ENCODE results near the gene RRP1B. TPM values are rescaled to one million over a fixed set of nuclear protein-coding genes. Genes with fewer than 3 reads are reported as not detected.
"Not testable (repeated sequence)": the region's sequence is repeated elsewhere in the genome, so short reads cannot be mapped to it uniquely, and the experiment has no call there.

Gene RRP1B
- total RNA-seq: 10 to 100 TPM; 38.3 to 81.8 TPM

GRCh38 chr21:43659136-43660000, at the start of gene RRP1B, which contains the start of gene HSF2BP:
Gene RRP1B, plus strand, starts transcription at chr21:43659560. Its CDS starts 105 bp downstream, at chr21:43659665.
Gene HSF2BP, minus strand, starts transcription at chr21:43659488. Its CDS starts 1,392 bp downstream, at chr21:43658096.
- DNase-seq (ENCODE audit: low spot score) (peak; percentile 88), ATAC-seq (peak; percentile 95 to 97)
- peaks cover 28 to 33% of the 10 kb centered on the region in 2 donors for H3K4me1 Mint-ChIP-seq (ENCODE audit: low read depth in 2 of 2)
- H3K9me3 Mint-ChIP-seq: no peaks in the 10 kb centered on the region
- no peaks in the 10 kb centered on the region for H3K27me3 Mint-ChIP-seq
- H3K4me3 Mint-ChIP-seq: peak within 1 kb of the TSS; percentile 95
- peak within 1 kb of the TSS; percentile 86 to 92 for H3K27ac Mint-ChIP-seq
- H3K36me3 Mint-ChIP-seq: peaks cover 5% of the 10 kb centered on the region

DNA sequence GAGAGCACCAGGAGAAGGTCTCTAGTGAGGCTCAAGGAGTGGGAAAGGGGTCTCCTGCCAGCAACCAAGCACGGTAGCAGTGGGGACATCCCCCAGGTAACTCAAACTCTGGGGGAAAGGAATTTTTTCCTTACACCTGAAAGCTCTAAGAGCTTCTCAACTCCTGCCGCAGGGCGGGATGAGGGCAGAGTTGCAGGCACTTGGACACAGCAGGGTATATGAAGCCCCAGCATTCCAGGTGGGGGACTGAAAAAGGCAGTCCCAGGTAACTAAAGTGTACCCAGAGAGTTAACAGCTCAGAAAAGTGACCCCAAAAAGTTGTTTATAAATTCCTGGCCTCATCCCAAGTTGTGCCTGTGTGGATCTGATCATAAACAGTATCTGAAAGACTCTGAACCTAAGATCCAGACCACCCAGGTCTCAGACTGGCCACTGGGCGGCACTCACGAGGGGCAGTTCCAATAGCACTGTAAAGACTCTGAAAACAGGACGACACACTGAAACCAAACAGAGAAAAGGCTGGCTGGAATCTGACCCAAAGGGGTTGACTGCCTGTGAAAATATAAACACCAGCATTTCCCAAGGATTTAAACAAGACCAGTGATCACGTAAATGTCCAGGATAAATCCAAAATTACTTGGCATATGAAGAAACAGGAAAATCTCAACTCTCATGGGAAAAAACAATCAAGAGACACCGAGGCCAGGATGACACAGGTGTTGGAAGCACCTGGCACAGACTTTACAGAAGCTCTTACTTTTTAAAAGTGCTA, 47.6 kb upstream of the RRP1B start:
- ATAC-seq (no peak), DNase-seq (ENCODE audit: low spot score) (no peak)
- H3K9me3 Mint-ChIP-seq: no peaks in the 10 kb centered on the region
- no peaks in the 10 kb centered on the region for H3K36me3 Mint-ChIP-seq
- peaks cover 6% of the 10 kb centered on the region in 2 donors for H3K27me3 Mint-ChIP-seq
- peaks cover 3 to 5% of the 10 kb centered on the region in 2 donors for H3K4me1 Mint-ChIP-seq (ENCODE audit: low read depth in 2 of 2)
- no peak overlapping the region for H3K4me3 Mint-ChIP-seq
- no peak overlapping the region for H3K27ac Mint-ChIP-seq

DNA sequence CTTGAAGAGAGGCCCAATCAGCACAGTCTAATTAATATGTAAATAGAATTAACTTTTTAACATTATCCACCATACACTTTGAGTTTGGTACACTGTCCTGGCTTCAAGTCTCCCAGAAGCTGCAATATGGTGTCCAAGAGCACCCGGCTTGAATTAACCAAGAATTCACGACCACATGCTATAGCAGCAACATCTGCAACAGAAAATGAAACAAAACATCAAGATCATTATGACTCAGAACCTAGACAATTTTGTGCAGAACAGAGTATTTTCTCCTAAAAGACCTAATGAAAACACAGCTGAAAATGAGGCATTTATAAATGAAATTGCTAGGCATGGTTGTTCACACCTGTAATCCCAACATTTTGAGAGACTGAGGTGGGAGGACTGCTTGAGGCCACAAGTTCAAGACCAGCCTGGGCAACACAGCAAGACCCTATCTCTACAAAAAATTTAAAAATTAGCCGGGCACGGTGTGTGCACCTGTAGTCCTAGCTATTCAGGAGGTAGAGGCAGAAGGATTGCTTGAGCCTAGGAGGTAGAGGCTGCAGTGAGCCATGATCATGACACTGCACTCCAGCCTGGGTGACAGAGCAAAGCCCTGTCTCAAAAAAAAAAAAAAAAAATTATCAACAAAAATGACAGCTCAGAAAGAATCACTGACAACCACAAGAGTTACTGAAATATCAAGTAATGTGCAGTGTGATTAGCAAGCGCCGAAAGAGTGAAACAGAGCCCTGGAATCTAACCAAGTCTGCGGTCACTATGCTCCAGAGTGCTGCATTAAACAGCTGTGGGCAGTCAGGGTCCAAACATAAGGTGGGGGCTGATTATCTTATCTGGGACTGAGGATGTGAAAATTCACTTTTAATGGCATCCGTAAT, 45.4 kb upstream of the RRP1B start:
- Mint-ChIP-seq H3K27ac (peak overlapping the region in 1 of 2 donors; percentile 39), H3K4me3 (no peak overlapping the region), H3K9me3 (no peaks in the 10 kb centered on the region), H3K36me3 (no peaks in the 10 kb centered on the region), H3K4me1 (ENCODE audit: low read depth in 2 of 2) (peaks cover 0 to 3% of the 10 kb centered on the region in 2 donors), H3K27me3 (peaks cover 0 to 3% of the 10 kb centered on the region in 2 donors)
- peak; percentile 57 to 74 for ATAC-seq
- no peak for DNase-seq (ENCODE audit: low spot score)

GRCh38 chr21:43614839-43615238, 44.5 kb upstream of the RRP1B start:
- Mint-ChIP-seq H3K9me3 (no peaks in the 10 kb centered on the region), H3K27ac (no peak overlapping the region)
- no peak for DNase-seq (ENCODE audit: low spot score)

DNA sequence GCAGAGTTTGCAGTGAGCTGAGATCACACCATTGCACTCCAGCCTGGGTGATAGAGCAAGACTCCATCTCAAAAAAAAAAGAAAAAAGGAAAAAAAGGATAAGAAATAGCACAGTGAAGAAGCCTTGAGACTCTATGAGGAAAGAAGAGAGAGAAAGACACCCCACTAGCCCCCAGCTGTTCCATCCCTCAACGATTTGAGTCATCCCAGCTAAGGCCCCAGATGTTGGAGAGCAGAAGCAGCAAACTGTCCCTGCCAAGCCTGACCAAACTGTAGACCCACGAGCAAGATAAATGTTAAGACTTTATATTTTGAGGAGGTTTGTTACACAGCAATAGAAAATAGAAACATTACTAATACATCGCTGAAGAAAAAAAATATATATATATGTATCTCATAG, 42.5 kb upstream of the RRP1B start:
- not testable (repeated sequence) for H3K27ac Mint-ChIP-seq; ATAC-seq; H3K4me3 Mint-ChIP-seq; H3K4me1 Mint-ChIP-seq (ENCODE audit: low read depth in 2 of 2); H3K9me3 Mint-ChIP-seq; DNase-seq (ENCODE audit: low spot score)
- H3K36me3 Mint-ChIP-seq: peaks cover 11% of the 10 kb centered on the region
- H3K27me3 Mint-ChIP-seq: peaks cover 7 to 17% of the 10 kb centered on the region in 2 donors

More at GRCh38 chr21:43614839-43615238, 44.5 kb upstream of the RRP1B start:
- ATAC-seq: no peak
- H3K4me3 Mint-ChIP-seq: no peak overlapping the region
- peaks cover 0 to 3% of the 10 kb centered on the region in 2 donors for H3K4me1 Mint-ChIP-seq (ENCODE audit: low read depth in 2 of 2)
- peaks cover under 1 to 3% of the 10 kb centered on the region in 2 donors for H3K27me3 Mint-ChIP-seq
- peaks cover 2% of the 10 kb centered on the region for H3K36me3 Mint-ChIP-seq

GRCh38 chr21:43618940-43619339, 40.4 kb upstream of the RRP1B start:
- Mint-ChIP-seq H3K9me3 (peaks cover 3% of the 10 kb centered on the region), H3K36me3 (peaks cover 11% of the 10 kb centered on the region), H3K4me1 (ENCODE audit: low read depth in 2 of 2) (no peaks in the 10 kb centered on the region), H3K27me3 (peaks cover 13 to 28% of the 10 kb centered on the region in 2 donors), H3K27ac (no peak overlapping the region), H3K4me3 (no peak overlapping the region)
- DNase-seq (ENCODE audit: low spot score) (no peak), ATAC-seq (no peak)

GRCh38 chr21:43619344-43619743, 40.0 kb upstream of the RRP1B start:
- no peak for DNase-seq (ENCODE audit: low spot score)
- Mint-ChIP-seq H3K27me3 (peaks cover 13 to 28% of the 10 kb centered on the region in 2 donors), H3K27ac (no peak overlapping the region), H3K9me3 (peaks cover 3% of the 10 kb centered on the region), H3K4me3 (no peak overlapping the region), H3K4me1 (ENCODE audit: low read depth in 2 of 2) (no peaks in the 10 kb centered on the region), H3K36me3 (peaks cover 11% of the 10 kb centered on the region)
- ATAC-seq: no peak

DNA sequence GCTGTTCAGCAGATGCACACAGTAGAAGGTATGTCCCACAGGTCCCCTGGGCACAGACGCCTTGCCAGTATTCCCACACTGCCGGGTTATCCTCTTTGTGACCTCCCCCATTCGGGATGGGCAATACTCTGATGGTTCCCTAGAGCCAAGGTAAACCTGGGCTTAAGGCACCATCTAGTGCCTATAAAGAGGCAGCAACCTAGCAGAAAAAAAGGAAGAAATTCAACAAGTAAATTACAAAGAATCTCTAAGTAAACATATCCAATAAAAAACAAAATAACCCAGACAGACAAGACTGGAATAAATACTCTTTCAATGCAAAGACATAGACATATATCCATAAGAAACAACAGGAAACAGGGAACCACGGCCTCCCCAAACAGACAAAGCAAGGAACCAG, 39.5 kb upstream of the RRP1B start:
- H3K27ac Mint-ChIP-seq: no peak overlapping the region
- H3K4me1 Mint-ChIP-seq (ENCODE audit: low read depth in 2 of 2): no peaks in the 10 kb centered on the region
- ATAC-seq (no peak), DNase-seq (ENCODE audit: low spot score) (no peak)
- peaks cover 3% of the 10 kb centered on the region for H3K9me3 Mint-ChIP-seq
- H3K4me3 Mint-ChIP-seq: no peak overlapping the region
- H3K27me3 Mint-ChIP-seq: peaks cover 14 to 30% of the 10 kb centered on the region in 2 donors
- H3K36me3 Mint-ChIP-seq: peaks cover 11% of the 10 kb centered on the region

DNA sequence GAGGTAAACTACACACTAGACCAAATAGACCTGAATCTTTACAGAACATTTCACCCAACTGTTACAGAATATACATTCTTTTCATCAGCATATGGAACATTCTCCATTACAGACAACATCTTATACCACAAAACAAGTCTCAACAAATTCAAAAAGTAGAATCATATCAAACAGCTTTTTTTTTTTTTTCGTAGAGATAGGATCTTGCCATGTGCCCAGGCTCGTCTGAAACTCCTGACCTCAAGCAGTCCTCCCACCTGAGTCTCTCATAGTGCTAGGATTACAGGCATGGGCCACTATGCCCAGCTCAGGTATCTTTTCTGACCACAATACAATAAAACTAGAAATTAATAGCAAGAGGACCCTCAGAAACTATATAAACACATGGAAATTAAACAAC, 36.6 kb upstream of the RRP1B start:
- Mint-ChIP-seq H3K27me3 (peaks cover 20 to 37% of the 10 kb centered on the region in 2 donors), H3K9me3 (peaks cover 3% of the 10 kb centered on the region), H3K4me1 (ENCODE audit: low read depth in 2 of 2) (no peaks in the 10 kb centered on the region), H3K36me3 (peaks cover 11% of the 10 kb centered on the region), H3K27ac (no peak overlapping the region), H3K4me3 (no peak overlapping the region)
- ATAC-seq (no peak), DNase-seq (ENCODE audit: low spot score) (no peak)

GRCh38 chr21:43623588-43623987, 35.8 kb upstream of the RRP1B start:
- peaks cover 3% of the 10 kb centered on the region for H3K9me3 Mint-ChIP-seq
- H3K27ac Mint-ChIP-seq: no peak overlapping the region
- peaks cover 27 to 42% of the 10 kb centered on the region in 2 donors for H3K27me3 Mint-ChIP-seq
- no peak for DNase-seq (ENCODE audit: low spot score)
- no peak for ATAC-seq
- no peaks in the 10 kb centered on the region for H3K4me1 Mint-ChIP-seq (ENCODE audit: low read depth in 2 of 2)
- no peak overlapping the region for H3K4me3 Mint-ChIP-seq
- peaks cover 11% of the 10 kb centered on the region for H3K36me3 Mint-ChIP-seq

- no peak for DNase-seq (ENCODE audit: low spot score)
- peaks cover 28 to 42% of the 10 kb centered on the region in 2 donors for H3K27me3 Mint-ChIP-seq
- no peaks in the 10 kb centered on the region for H3K4me1 Mint-ChIP-seq (ENCODE audit: low read depth in 2 of 2)
- H3K4me3 Mint-ChIP-seq: no peak overlapping the region
- H3K9me3 Mint-ChIP-seq: peaks cover 3% of the 10 kb centered on the region
- H3K27ac Mint-ChIP-seq: no peak overlapping the region
- ATAC-seq: no peak
- peaks cover 11% of the 10 kb centered on the region for H3K36me3 Mint-ChIP-seq
These were observed 35.0 kb upstream of the RRP1B start for GRCh38 chr21:43624339-43624738.

- H3K9me3 Mint-ChIP-seq: no peaks in the 10 kb centered on the region
- H3K4me1 Mint-ChIP-seq (ENCODE audit: low read depth in 2 of 2): no peaks in the 10 kb centered on the region
- no peak overlapping the region for H3K27ac Mint-ChIP-seq
- H3K4me3 Mint-ChIP-seq: no peak overlapping the region
- H3K36me3 Mint-ChIP-seq: no peaks in the 10 kb centered on the region
- DNase-seq (ENCODE audit: low spot score) (no peak), ATAC-seq (no peak)
- H3K27me3 Mint-ChIP-seq: peaks cover 30% of the 10 kb centered on the region in 2 donors
These were observed 33.0 kb upstream of the RRP1B start for GRCh38 chr21:43626390-43626789.

- H3K4me1 Mint-ChIP-seq (ENCODE audit: low read depth in 2 of 2): no peaks in the 10 kb centered on the region
These were observed 31.8 kb upstream of the RRP1B start for GRCh38 chr21:43627527-43627926.

More at GRCh38 chr21:43627527-43627926, 31.8 kb upstream of the RRP1B start:
- H3K4me3 Mint-ChIP-seq: no peak overlapping the region
- ATAC-seq (no peak), DNase-seq (ENCODE audit: low spot score) (no peak)
- H3K27me3 Mint-ChIP-seq: peaks cover 22 to 25% of the 10 kb centered on the region in 2 donors
- no peak overlapping the region for H3K27ac Mint-ChIP-seq
- H3K9me3 Mint-ChIP-seq: no peaks in the 10 kb centered on the region
- H3K36me3 Mint-ChIP-seq: no peaks in the 10 kb centered on the region
